HepG2 (cell line): ENCODE results near the gene CR1L. TPM values are rescaled to one million over a fixed set of nuclear protein-coding genes. Genes with fewer than 3 reads are reported as not detected.

Experiments
- ATAC-seq: fragments of 200-7000 bp; cut with Tn5 transposase; 3 replicates; pipeline ENCODE4 v1.9.1; 2020; ENCODE audit warnings: mild to moderate bottlenecking, moderate library complexity
- BruUV-seq: library from RNA; stranded (reverse); fragments of 400-500 nt; replicated peaks from 2 replicates; lab custom pipeline; 2021; lab: Mats Ljungman, UMichigan
- CTCF ChIA-PET: fragments of 300-600 bp; formaldehyde crosslinking; extraction: SDS; loops from one replicate; lab custom pipeline; 2021; ENCODE audit warnings: low total read pairs, inconsistent platforms, low intra/inter-chr PET ratio; lab: Yijun Ruan, JAX
- POLR2A ChIA-PET: fragments of 350-600 bp; sonication (Branson Sonifier 250); formaldehyde crosslinking; loops from one replicate; lab custom pipeline; 2020; ENCODE audit warnings: antibody characterized with exemption, inconsistent platforms; lab: Yijun Ruan, JAX
- DNase-seq: peaks from one replicate; pipeline ENCODE4 v3.0.0-alpha.2; 2015; ENCODE audit warnings: low spot score
- FAIRE-seq: peaks from 3 replicates; lab custom pipeline; 2011; peaks lifted over from hg19 to GRCh38; lab: Jason Lieb, UNC
- H2AFZ ChIP-seq: one replicate; pipeline ENCODE4 v1.6.1; 2011; ENCODE audit warnings: low read length, inconsistent platforms
- H3K27ac ChIP-seq: fragments of 300-600 bp; 3 replicates; pipeline ENCODE4 v1.8.0; 2011; ENCODE audit warnings: mixed run types, mild to moderate bottlenecking, mixed read lengths, low read length, inconsistent platforms; ENCODE audit not compliant: insufficient read depth; ENCODE audit errors: extremely low read length
- H3K27me3 ChIP-seq, 2 experiments: fragments of 200-600 bp in 1 of 2; 2 replicates in 1 of 2; 3 replicates in 1 of 2; pipeline versions ENCODE4 v1.6.0 to v1.8.0; 2011; ENCODE audit warnings: low read length in 2 of 2, mild to moderate bottlenecking in 2 of 2, moderate library complexity in 2 of 2, inconsistent platforms in 1 of 2; ENCODE audit not compliant: insufficient read depth in 2 of 2, control insufficient read depth in 1 of 2
- H3K36me3 ChIP-seq, 2 experiments: fragments of 200-600 bp in 1 of 2; replicated peaks in 1 of 2; 2 replicates in 1 of 2; 3 replicates in 1 of 2; pipeline versions ENCODE4 v1.5.1 to v1.8.0; 2011; ENCODE audit warnings: low read length in 2 of 2, inconsistent platforms in 1 of 2; ENCODE audit not compliant: insufficient read depth in 2 of 2, control insufficient read depth in 1 of 2
- H3K4me1 ChIP-seq: 2 replicates; pipeline ENCODE4 v1.5.1; 2012; ENCODE audit warnings: low read length, inconsistent platforms; ENCODE audit not compliant: insufficient read depth
- H3K4me2 ChIP-seq: 2 replicates; pipeline ENCODE4 v1.6.0; 2011; ENCODE audit warnings: low read depth, low read length, inconsistent platforms
- H3K4me3 ChIP-seq, 3 experiments: fragments of 200-600 bp in 1 of 3; sonication (generic), shearing (Covaris generic) in 1 of 3; replicated peaks in 1 of 3; 2 replicates each; pipeline ENCODE4 v1.5.1; 2011 to 2016; ENCODE audit warnings: low read length in 3 of 3, inconsistent platforms in 2 of 3, low read depth in 2 of 3, mild to moderate bottlenecking in 2 of 3, control low read depth in 1 of 3, mixed read lengths in 1 of 3; ENCODE audit not compliant: insufficient read depth in 1 of 3
- H3K79me2 ChIP-seq: one replicate; pipeline ENCODE4 v1.6.1; 2011; ENCODE audit warnings: low read length, inconsistent platforms; ENCODE audit not compliant: insufficient read depth
- H3K9ac ChIP-seq: 2 replicates; pipeline ENCODE4 v1.6.0; 2011; ENCODE audit warnings: mild to moderate bottlenecking, low read depth, low read length, inconsistent platforms; ENCODE audit not compliant: insufficient read depth
- H3K9me3 ChIP-seq: 2 replicates; pipeline ENCODE4 v1.5.1; 2012; ENCODE audit warnings: mild to moderate bottlenecking, low read length
- H4K20me1 ChIP-seq: 2 replicates; pipeline ENCODE4 v1.6.0; 2011; ENCODE audit warnings: inconsistent platforms, mild to moderate bottlenecking, low read length, moderate library complexity; ENCODE audit not compliant: insufficient read depth
- ATF7-NPFF ChIP-seq: sonication (generic); formaldehyde crosslinking; IDR thresholded peaks from 2 replicates; pipeline ENCODE4 v1.8.1; 2023; ENCODE audit warnings: mild to moderate bottlenecking, low read depth, missing genetic modification reagents, moderate library complexity
- CC2D1A ChIP-seq: sonication (generic); formaldehyde crosslinking; IDR thresholded peaks from 2 replicates; pipeline ENCODE4 v1.8.1; 2023; ENCODE audit warnings: mild to moderate bottlenecking, missing genetic modification reagents
- FOXC1 ChIP-seq: sonication (generic); formaldehyde crosslinking; IDR thresholded peaks from 2 replicates; pipeline ENCODE4 v1.8.0; 2022; ENCODE audit warnings: mild to moderate bottlenecking, missing genetic modification reagents, borderline replicate concordance
- SMAD1 ChIP-seq: sonication (generic); formaldehyde crosslinking; IDR thresholded peaks from 2 replicates; pipeline ENCODE4 v1.4.0; 2020; ENCODE audit warnings: missing genetic modification reagents, low read depth, mild to moderate bottlenecking, borderline replicate concordance
- STAG1 ChIP-seq: sonication (generic); formaldehyde crosslinking; IDR thresholded peaks from 2 replicates; pipeline ENCODE4 v1.4.0; 2020; ENCODE audit warnings: missing genetic modification reagents
- TRIM24 ChIP-seq: sonication (generic); formaldehyde crosslinking; IDR thresholded peaks from 2 replicates; pipeline ENCODE4 v1.8.0; 2022; ENCODE audit warnings: mild to moderate bottlenecking, missing genetic modification reagents
- ZFP36L1 ChIP-seq: sonication (generic); formaldehyde crosslinking; IDR thresholded peaks from 2 replicates; pipeline ENCODE4 v1.8.0; 2022; ENCODE audit warnings: mild to moderate bottlenecking, missing genetic modification reagents, moderate library complexity
- ZNF17 ChIP-seq: sonication (generic); formaldehyde crosslinking; IDR thresholded peaks from 2 replicates; pipeline ENCODE4 v1.5.0; 2020; ENCODE audit warnings: mild to moderate bottlenecking, missing genetic modification reagents
- ZNF317 ChIP-seq: sonication (generic); formaldehyde crosslinking; IDR thresholded peaks from 2 replicates; pipeline ENCODE4 v1.5.0; 2020; ENCODE audit warnings: mild to moderate bottlenecking, missing genetic modification reagents
- ZNF674 ChIP-seq: sonication (generic); formaldehyde crosslinking; IDR thresholded peaks from 2 replicates; pipeline ENCODE4 v1.5.0; 2020; ENCODE audit warnings: low read depth, mild to moderate bottlenecking, missing genetic modification reagents
- WGBS: methylation state at CpG from one replicate; pipeline ENCODE4 v1.1.6; 2017; ENCODE audit warnings: low lambda C conversion rate; 5-methylcytosine and 5-hydroxymethylcytosine counted together
- in situ Hi-C: cut with HindIII; loops from 2 replicates; pipeline ENCODE4 v1.10.0; 2017; ENCODE audit warnings: low pct_unique_long_range_greater_than_20kb; ENCODE audit not compliant: extremely low pct_ligation_motif_present
- intact Hi-C: fragments of 100-400 bp; cut with micrococcal nuclease; formaldehyde crosslinking; loops from one replicate; pipeline ENCODE4 v1.10.0; 2022; ENCODE audit not compliant: unreplicated experiment
- polyA plus RNA-seq, 8 experiments: library from polyadenylated mRNA; depleted of rRNA in 3 of 8; stranded (reverse) in 7 of 8; unstranded in 1 of 8; fragments of >200 nt; fragmentation: Illumina TruSeq in 4 of 8; extraction: Trizol in 4 of 8; gene quantifications; 2 replicates each; pipeline versions ENCODE4 v1.2.1 to v1.2.3, GENCODE V29; 2011 to 2016; ENCODE audit warnings: low read depth in 4 of 8, missing spikeins in 1 of 8, mixed read lengths in 1 of 8; ENCODE audit not compliant: insufficient read depth in 1 of 8
- total RNA-seq, 5 experiments: library from RNA; depleted of rRNA; stranded (reverse); fragments of >200 nt; fragmentation: Illumina TruSeq; extraction: Trizol; gene quantifications; 2 replicates each; pipeline ENCODE4 v1.2.3, GENCODE V29; 2016; ENCODE audit warnings: low read depth in 1 of 5
- TF ChIP-seq, protein P1 (sequence below): sonication (generic); formaldehyde crosslinking; IDR thresholded peaks from 2 replicates; pipeline ENCODE4 v1.5.0; 2020; ENCODE audit warnings: mild to moderate bottlenecking, missing genetic modification reagents, moderate library complexity
- TF ChIP-seq, protein P2 (sequence below): sonication (generic); formaldehyde crosslinking; IDR thresholded peaks from 2 replicates; pipeline ENCODE4 v1.5.1; 2020; ENCODE audit warnings: mild to moderate bottlenecking, missing genetic modification reagents
- TF ChIP-seq, protein P3 (sequence below): sonication (generic); formaldehyde crosslinking; IDR thresholded peaks from 2 replicates; pipeline ENCODE4 v1.9.0; 2021; ENCODE audit warnings: missing genetic modification reagents, mild to moderate bottlenecking, borderline replicate concordance

Gene CR1L
- total and polyA plus RNA-seq, 2 of the 13 experiments (the other 11 are each of a cell fraction or from before 2014, with no cell fraction given), result not detected

GRCh38 chr1:207713529-207713928, 68.6 kb downstream of the CR1L start:
- no peaks in the 10 kb centered on the region; a peak in 1 of 5 replicates for H3K27me3 ChIP-seq
- WGBS, result 16% methylated on average over 5 of the region's 12 CpGs
- no peak for TF ChIP-seq TRIM24 (CRISPR knock-in tag)
- peak; percentile 29; the same call in 1 of the 2 replicates for TF ChIP-seq STAG1 (CRISPR knock-in tag)
- TF ChIP-seq, protein P1, sequence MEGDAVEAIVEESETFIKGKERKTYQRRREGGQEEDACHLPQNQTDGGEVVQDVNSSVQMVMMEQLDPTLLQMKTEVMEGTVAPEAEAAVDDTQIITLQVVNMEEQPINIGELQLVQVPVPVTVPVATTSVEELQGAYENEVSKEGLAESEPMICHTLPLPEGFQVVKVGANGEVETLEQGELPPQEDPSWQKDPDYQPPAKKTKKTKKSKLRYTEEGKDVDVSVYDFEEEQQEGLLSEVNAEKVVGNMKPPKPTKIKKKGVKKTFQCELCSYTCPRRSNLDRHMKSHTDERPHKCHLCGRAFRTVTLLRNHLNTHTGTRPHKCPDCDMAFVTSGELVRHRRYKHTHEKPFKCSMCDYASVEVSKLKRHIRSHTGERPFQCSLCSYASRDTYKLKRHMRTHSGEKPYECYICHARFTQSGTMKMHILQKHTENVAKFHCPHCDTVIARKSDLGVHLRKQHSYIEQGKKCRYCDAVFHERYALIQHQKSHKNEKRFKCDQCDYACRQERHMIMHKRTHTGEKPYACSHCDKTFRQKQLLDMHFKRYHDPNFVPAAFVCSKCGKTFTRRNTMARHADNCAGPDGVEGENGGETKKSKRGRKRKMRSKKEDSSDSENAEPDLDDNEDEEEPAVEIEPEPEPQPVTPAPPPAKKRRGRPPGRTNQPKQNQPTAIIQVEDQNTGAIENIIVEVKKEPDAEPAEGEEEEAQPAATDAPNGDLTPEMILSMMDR, result peak; percentile 39
- TF ChIP-seq, all 625 proteins: peak for 2
- Histone ChIP-seq H3K4me2 (no peak overlapping the region), H3K9me3 (no peaks in the 10 kb centered on the region), H3K9ac (no peak overlapping the region), H3K79me2 (no peaks in the 10 kb centered on the region), H2AFZ (no peak overlapping the region), H3K36me3 (no peaks in the 10 kb centered on the region), H3K4me1 (no peaks in the 10 kb centered on the region), H3K27ac (no peak overlapping the region), H3K4me3 (no peak overlapping the region), H4K20me1 (no peaks in the 10 kb centered on the region)
- no TSS peak for BruUV-seq
- FAIRE-seq, result no peak
- in situ Hi-C loops, result no loop called here
- intact Hi-C loops, result loop anchor here (1.0 to 5.0 kb wide), 2 partner anchors 84 to 254 kb away; no protein-coding TSS in a partner anchor
- ChIA-PET POLR2A (no interaction called here), CTCF (no interaction called here)
- no peak for DNase-seq
- peak; percentile 63 for ATAC-seq

DNA sequence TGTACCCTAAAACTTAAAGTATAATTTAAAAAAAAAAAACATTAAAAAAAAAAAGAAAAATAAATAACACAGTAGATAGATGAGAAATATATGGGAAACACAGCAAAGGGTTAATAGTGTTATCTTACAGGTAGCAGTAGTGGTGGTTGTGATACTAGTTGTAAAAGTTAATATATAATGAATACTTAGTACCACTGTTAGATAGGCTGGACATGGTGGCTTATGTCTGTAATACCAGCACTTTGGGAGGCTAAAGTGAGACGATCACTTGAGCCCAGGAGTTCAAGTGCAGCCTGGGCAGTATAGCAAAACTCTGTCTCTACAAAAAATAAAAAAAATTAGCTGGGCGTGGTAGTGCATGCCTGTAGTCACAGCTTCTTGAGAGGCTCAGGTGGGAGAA, 74.3 kb downstream of the CR1L start:
- no peaks in the 10 kb centered on the region; a peak in 1 of 5 replicates for H3K27me3 ChIP-seq
- no peak for FAIRE-seq
- CTCF ChIA-PET, result no interaction called here
- TF ChIP-seq ZNF317 (CRISPR knock-in tag) (no peak), ZNF17 (CRISPR knock-in tag) (no peak), ZFP36L1 (CRISPR knock-in tag) (no peak), CC2D1A (CRISPR knock-in tag) (no peak), FOXC1 (CRISPR knock-in tag) (no peak), ATF7-NPFF (CRISPR knock-in tag) (no peak), ZNF674 (CRISPR knock-in tag) (no peak), SMAD1 (CRISPR knock-in tag) (no peak)
- TF ChIP-seq, protein P2, sequence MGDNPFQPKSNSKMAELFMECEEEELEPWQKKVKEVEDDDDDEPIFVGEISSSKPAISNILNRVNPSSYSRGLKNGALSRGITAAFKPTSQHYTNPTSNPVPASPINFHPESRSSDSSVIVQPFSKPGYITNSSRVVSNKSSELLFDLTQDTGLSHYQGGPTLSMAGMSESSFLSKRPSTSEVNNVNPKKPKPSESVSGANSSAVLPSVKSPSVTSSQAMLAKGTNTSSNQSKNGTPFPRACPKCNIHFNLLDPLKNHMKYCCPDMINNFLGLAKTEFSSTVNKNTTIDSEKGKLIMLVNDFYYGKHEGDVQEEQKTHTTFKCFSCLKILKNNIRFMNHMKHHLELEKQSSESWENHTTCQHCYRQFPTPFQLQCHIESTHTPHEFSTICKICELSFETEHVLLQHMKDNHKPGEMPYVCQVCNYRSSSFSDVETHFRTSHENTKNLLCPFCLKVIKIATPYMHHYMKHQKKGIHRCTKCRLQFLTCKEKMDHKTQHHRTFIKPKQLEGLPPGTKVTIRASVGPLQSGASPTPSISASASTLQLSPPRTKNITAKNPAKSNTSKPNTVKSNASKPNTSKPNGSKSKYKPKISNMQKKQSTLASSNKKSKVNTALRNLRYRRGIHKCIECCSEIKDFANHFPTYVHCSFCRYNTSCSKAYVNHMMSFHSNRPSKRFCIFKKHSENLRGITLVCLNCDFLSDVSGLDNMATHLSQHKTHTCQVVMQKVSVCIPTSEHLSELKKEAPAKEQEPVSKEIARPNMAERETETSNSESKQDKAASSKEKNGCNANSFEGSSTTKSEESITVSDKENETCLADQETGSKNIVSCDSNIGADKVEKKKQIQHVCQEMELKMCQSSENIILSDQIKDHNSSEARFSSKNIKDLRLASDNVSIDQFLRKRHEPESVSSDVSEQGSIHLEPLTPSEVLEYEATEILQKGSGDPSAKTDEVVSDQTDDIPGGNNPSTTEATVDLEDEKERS (CRISPR knock-in tag), result no peak
- TF ChIP-seq, protein P3, sequence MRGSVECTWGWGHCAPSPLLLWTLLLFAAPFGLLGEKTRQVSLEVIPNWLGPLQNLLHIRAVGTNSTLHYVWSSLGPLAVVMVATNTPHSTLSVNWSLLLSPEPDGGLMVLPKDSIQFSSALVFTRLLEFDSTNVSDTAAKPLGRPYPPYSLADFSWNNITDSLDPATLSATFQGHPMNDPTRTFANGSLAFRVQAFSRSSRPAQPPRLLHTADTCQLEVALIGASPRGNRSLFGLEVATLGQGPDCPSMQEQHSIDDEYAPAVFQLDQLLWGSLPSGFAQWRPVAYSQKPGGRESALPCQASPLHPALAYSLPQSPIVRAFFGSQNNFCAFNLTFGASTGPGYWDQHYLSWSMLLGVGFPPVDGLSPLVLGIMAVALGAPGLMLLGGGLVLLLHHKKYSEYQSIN (CRISPR knock-in tag), result no peak

More for the DNA sequence above, 74.3 kb downstream of the CR1L start:
- Histone ChIP-seq H3K9ac (no peak overlapping the region), H2AFZ (no peak overlapping the region), H3K4me1 (no peaks in the 10 kb centered on the region), H3K9me3 (no peaks in the 10 kb centered on the region), H3K4me2 (no peak overlapping the region), H3K27ac (no peak overlapping the region), H3K79me2 (no peaks in the 10 kb centered on the region), H4K20me1 (no peaks in the 10 kb centered on the region), H3K36me3 (no peaks in the 10 kb centered on the region), H3K4me3 (no peak overlapping the region)
- DNase-seq, result no peak
- ATAC-seq, result no peak
- BruUV-seq, result no TSS peak
- in situ Hi-C loops (no loop called here), intact Hi-C loops (no loop called here)
- POLR2A ChIA-PET, result no interaction called here
- WGBS, result 4% methylated on average over 2 of the region's 2 CpGs
